HG02938 (cell line): Measurements from ENCODE around the gene FGF18.

Experiments
- ATAC-seq: cut with Tn5 transposase; IDR thresholded peaks from one replicate; pipeline ENCODE4 v1.9.1; 2021; ENCODE audit warnings: mild to moderate bottlenecking, moderate library complexity; ENCODE audit not compliant: unreplicated experiment

Gene FGF18

DNA sequence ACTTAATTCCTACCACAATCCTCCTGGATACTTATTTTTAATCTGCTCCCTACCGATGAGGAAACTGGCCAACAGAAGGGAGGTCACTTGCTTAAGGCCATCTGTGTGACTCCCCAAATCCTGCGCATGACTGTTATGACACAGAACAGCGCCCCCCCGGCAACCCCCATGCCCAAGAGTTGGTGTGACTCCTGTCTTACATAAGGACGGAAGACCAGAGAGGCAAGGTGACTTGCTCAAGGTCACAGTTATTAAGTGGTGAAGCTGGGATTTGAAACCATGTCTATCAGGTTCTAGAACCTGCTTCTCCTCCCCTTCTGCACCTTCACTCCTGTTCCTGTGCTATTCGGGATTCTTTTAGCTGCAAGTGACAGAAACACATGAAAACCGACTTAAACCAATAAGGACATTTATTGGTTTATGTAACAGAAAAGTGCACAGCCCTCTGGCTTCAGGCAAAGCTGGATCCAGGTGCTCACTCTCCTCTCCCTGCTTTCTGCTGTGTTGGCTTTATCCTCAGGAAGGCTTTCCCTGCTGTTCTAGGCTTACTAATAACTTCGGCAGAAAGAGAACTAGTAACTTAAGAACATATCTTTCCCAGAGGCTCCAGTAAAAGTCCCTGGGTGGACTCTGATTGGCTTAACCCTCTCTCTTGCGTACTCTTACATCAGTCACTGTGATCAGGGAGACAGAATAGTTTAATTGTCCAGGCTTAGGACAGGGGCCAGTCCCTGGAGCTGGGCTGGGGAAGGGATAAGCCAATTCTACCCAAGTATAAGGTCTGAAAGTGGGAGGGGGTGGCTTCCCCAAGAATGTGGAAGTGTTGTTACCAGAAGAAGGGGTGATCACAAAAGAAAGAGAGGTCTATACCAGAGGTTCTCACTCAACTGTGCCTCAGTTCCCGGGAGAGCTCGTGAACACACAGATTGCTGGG, 43.7 kb downstream of the FGF18 start:
- ATAC-seq: no peak

DNA sequence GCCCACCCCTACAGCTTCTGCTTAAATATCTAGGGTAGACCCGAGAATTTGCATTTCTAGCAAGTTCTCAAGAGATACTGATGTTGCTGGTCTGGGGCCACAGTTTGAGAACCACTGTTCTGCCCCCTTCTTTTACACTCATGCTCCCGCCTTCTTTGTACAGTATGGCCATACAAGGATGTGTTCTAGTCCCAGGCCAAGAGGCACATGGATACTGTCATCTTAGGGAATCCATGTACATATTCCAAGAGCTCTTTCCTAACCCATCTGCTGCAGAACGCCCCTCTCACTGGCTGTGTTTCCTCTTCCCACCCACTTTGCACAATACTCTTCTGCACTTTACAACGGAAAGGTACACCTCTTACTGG, 44.4 kb downstream of the FGF18 start:
- no peak for ATAC-seq

DNA sequence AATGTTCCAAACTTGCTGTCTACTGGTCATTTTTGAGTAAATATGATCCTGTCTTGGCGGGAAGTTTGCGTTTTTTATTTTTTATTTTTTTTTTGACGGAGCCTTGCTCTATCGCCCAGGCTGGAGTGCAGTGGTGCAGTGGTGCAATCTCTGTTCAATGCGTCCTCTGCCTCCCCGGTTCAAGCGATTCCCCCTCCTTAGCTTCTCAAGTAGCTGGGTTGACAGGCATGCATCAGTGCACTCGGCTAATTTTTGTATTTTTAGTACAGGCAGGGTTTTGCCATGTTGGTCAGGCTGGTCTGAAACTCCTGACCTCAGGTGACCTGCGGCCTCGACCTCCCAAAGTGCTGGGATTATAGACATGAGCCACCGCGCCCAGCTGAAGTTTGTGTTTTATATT, 45.4 kb downstream of the FGF18 start:
- no peak for ATAC-seq

DNA sequence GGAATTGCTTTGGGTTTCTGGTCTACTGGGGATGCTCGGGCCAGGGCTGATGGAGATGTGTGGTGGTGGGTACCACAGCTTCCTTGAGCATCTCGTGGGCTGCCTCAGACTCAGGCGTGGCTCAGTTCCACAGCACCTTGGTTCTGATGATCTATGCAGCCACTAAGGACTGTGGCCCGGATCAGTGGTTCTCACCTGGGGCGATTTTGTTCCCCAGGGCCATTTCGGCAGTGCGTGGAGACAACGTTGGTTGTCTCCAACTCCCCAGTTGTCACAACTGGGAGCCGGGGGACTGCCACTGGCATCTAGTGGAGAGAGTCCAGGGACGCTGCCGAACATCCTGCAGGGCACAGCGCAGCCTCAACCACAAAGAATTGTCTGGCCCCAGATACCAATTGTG, 47.7 kb downstream of the FGF18 start:
- ATAC-seq: no peak

DNA sequence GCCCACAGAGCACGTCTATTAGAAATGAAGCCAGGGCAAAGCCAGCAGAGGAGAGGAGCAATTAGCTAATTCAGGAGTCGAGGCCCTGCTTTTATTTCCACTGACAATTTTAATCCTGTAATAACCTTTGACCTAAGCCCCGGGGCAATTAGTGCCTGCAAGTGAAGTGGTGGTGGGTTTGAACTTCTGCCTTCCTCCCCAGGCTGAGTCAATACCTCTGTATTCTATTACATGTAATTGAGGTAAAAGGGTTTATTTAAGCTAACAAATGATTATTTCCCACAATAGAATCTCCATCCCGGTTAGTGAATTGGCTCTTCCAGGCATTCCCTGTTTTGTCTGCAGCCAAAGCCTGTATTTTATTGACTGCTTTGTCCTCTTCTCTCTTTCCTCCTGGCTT, 49.9 kb downstream of the FGF18 start:
- no peak for ATAC-seq

DNA sequence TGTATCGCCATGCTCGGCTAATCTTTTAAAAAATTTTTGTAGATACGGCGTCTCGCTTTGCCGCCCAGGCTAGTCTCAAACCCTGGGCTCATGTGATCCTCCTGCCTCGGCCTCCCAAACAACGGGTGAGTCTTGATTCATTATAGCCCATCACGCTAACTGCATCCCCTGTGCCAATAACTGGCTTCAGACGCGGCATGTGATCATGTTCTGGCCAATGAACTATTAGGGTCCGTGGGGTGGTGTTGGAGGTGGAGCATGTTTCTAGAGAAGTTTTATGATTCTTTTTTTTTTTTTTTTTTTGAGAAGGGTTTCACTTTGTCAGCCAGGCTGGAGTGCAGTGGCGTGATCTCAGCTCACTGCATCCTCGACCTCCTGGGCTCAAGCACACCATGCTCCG, 51.0 kb downstream of the FGF18 start:
- ATAC-seq: no peak

DNA sequence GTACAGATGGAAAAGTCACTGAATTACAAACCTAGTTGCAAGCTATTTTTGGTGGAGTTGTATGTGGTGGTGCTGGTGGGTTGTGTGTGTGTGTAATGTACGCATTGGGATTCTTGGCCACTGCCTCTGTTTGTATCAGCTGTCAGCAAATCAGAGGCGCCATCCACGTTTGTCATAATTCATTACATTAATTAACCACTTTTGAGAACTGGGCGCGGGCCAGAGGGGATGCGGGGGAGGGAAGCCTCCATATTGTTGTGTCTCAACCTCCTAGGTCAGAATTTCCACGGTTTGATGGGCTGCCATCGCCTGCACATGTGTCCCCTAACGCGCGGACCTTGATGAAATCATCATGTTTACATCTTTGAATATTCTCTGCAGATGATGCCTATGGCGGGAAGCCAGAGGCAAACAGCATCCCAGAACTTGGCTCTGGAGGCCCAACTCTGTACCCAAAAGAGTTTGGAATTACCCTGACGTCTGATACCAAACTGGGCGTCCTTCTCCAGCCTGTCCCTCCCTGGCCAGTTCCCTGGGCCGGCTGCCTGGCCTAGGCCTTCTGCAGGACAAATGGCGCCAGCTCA, 54.9 kb downstream of the FGF18 start:
- ATAC-seq: no peak

DNA sequence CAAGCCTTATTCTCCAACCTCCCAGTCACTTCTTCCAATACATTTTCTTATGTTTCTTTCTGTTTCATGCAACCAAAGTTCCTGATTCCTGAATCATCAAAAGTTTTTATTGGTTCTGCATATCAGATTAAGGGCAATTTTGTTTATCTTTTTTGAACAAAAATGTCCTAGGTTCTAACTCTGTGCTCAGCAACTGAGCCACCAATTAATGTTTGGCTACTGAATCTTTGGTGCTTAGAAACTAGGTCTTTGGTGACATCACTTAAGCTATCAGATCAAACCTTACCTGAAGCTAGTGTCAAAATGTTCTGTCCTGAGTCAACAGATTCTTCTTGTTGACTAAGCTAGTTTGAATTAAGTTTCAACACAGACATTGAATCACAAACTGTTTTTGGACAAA, 56.1 kb downstream of the FGF18 start:
- no peak for ATAC-seq

DNA sequence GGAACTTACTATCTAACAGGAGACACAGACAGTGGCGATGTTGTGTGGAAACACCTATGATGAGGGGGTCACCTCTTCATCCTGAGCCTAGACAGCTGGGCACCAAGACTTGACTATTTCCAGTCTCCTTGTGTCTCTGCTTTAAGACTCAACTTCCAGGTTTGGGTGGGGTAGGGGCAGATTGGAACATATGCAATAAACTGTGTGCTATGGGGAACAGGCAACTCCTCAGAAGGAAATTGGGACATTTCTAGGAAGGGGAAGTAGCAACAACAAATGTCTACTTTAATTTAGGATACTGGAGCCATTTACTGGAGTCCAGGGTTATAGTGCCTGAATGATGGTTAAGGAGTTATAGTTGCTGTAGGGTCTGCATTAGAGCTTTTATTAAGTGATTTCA, 57.3 kb downstream of the FGF18 start:
- ATAC-seq: no peak

DNA sequence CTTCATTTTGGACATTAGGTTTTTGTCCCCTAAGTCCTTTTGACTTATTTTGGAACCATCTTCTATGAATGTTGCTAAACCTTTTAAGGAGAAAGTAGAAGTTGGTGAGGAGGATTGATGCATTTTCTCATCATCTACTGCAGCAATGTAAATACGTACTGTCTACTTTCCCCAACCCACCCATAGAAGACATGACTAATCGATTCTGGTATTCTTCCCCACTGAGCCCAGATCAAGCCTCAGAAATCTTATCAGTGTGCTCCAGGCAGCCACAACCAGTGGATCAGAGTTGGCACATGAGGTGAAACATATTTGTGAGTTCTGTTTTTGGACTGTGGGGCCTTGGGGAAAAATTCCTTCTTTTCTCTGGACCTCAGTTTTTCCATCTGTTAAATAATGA, 57.7 kb downstream of the FGF18 start:
- no peak for ATAC-seq

DNA sequence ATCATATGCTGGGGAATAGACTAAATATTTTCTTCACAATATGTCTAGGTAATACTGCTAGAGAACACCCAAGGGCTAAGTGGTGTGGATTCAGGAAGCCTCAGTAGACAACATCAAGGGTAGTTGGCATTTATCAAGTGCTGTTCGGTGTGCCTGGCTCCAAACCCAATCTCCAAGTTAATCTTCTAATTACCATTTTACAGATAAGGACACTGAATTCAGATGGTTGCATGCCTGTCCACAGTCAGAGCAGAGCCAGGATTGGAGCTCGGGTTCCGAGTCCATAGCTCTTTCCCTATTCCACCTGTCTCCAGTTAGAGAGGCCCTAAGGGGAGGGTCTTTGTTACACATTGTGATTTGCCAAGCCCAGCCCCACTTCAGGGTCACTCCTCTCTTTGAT, 58.2 kb downstream of the FGF18 start:
- ATAC-seq: no peak

DNA sequence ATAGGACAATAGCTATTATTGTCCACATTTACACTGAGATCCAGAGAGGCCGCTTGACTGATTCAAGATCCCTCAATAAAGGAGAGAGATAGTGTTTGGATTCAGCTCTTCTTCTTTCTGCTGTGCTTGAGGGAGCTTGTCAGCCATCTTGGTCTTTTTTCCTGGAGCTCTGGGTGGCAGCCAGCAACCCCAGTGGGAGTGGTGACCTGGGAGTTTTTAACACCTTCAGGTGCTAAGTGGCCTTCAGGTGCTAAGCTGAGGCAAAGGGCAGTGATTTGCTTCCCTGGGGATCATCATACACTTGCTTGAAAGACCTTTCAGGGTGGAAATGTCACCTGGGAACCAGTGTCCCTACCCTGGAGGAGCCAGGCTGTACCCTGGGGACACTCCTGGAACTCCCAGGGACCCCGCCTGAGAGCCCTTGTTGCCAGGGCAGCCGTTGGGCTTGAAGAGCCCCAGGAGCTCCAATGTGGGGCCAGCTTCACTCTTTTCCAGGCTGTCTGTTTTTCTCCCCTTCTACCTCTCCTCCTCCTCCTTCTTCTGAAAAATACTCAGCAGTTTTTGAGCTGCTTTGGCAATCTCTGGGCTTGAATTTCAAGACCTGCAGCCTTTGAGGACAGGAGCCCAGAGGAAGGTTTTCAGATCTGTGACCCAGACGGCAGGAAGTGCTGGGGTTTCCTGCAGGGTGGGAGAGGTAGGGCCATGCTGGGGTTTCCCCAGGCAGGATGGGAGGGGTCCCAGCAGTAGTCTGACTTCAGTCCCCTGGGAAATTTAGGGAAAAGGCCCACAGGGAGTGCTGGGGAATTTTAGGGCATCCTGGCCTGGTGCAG, 59.7 kb downstream of the FGF18 start:
- no peak for ATAC-seq

DNA sequence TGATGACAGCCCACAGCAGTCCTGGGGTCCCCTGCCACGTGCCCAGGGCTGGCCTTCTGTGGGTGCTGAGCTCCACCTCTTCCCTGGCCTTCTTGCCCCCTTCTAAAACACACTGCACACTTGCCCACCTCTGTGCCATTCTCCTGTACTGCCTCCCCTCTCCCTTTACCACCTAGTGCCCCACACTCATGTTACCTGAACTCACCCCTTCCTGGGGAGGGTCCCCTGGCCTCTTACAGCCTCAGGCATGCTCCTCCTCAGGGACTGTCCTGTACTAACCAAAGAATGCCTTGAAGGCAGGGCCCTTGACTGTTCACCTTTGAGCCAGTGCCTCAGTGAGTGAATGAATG, 60.3 kb downstream of the FGF18 start:
- no peak for ATAC-seq

DNA sequence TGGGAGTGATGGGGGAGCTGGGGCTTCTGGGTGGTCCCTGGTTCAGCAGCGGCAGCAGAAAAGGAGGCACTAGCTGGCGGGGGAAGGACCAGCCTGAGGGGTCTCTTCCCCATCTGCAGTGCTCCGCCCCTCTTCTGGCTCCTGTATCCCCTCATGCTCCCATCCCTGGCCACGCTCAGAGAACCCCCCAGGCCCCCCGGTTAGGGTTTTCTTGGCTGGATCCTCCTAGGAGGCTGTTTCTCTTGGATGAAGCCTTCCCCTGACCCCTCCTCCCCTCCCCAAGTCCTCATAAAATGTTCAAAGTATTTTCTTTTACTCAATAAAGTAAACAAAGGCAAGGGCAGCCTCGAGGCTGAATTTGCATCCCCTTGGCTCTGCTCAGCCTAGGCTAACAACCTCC, 60.8 kb downstream of the FGF18 start:
- ATAC-seq: no peak

DNA sequence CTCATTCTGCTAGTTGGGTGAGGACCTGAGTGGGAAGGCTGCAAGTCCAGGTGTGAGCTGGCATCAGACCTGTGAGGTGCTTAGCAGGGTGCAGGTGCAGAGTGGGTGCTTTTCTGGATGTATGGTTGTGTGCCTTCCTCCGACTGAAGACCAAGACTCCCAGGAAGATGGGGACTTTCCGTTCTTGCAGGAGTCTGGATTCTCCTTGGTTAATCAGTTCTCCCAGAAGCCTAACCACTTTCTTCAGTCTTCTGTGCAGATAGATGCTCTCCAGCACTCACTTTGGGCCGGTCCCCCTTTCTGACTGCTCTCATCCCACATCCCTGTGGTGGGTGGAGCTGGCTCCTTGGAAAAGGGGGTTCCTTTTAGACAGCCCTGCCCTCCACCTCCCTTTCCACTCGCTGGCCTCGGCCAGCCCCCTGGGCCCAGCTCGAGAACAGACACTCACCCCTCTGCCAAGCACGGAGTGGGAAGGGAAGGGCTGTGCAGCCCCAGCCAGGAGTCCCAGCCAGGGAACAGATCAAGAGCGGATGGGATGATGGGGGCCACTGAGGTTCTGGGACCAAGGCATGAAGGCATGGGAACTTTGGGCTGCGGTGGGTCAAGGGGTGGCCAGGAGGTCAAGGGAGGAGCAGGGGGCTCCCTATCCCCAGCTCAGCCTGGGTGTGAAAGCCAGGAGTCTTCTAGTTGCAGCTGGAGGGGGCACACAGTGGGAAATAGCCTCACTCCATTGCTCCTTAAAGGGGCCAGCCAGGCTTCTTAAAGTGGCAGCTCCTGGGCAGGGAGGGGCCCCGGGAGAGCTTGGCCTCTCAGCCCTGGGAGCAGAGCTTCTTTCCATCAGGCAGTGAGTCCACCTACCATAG, 62.4 kb downstream of the FGF18 start:
- ATAC-seq: no peak

DNA sequence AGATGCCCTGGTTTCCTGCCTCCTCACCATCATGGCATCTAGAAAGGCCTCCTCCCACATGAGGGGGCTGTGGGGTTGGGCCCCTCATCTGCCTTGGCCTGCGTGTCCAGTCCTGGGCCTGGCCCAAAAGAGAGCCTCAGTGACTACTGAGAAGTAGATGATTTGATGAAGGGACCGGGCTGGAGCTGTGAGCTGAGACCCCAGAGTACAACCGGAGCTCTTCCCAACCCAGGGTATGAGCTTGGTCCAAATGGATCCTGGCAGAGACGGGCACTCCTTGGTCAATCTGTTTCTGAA, 62.9 kb downstream of the FGF18 start:
- ATAC-seq: no peak

DNA sequence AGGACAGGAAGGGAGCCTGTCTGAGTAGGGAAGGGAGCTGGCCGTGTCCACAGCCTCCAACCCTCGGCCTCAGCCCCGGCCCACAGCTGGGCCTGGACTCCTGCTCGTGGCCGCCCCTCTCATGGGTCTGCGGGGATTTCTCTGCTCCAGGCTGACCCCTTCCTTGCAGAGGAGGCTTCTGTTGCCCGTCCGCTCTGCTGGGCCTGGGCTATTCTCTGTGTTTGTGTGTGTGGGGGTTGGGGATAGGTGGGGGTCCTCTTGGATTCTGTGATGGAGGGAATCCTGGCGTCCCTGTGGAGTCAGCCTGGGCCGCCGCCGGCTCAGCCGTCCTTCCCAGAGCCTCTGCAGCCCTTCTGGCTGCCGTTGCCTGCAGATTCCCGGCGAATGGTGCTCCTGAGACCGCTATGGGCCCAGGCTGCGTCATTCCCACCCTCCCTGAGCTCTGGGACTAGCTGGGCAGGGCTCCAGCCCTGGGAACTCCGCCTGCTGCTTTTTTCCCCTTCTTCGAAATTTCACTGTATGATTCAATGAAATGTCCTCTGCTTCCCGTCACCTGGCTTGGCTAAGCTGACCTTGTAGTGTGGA, 64.2 kb downstream of the FGF18 start:
- ATAC-seq: no peak

DNA sequence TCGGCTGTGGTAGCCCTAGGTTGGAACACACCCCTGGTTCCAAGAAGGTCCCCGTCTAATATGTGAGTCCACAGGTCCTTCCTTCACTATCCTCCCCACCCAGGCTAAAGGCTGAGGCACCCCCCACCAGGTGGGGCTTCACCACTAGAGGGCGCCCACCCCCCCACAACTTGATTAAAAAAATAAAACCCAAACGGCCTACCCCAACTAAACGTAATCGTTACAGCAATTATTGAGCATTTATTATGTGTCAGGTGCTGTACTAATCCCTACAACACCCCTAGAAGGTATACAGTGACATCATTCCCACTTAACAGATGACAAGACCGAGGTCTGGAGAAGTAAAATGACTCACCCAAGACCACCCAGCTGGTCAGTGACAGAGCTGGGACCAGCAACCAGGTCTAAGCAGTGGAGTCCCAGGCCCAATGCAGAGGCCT, 65.0 kb downstream of the FGF18 start:
- no peak for ATAC-seq

DNA sequence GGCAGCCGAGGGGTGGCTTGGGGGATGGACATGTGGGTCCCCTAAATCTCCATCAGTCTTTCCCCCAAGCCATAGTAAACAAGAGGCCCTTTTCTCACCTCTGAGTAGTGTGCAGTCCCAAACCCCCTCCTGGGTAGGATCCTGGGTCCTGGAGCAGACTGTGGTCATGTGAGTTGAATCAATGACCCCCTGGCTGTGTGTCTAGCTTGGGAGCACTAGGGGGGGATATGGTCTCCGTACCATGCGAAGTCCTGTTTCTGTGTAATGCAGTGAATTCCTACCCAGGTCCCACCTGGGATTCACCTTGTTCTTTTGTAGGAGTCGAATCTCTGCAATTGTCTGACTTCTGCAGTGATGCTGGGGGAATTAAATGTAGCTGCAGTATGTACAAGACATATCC, 66.2 kb downstream of the FGF18 start:
- no peak for ATAC-seq

DNA sequence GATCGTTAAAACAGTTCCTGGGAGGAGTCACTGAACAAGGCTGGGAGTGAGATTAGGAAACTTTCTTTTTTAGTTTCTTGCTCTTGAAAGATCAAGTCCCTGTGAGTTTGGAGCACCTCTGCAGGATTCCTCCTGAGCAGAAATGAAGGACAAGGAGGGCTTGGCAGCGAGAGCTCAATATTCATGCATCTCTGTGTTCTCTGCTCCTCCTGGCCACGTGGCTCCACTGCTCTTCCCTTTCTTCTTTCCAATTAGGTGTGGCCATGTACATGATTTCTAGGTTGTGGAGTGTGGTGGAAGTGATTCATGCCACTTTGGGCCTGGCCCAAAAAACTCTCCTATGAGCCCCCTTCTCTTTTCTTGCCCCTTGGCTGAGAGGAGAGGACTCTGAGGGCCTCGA, 67.2 kb downstream of the FGF18 start:
- ATAC-seq: no peak

DNA sequence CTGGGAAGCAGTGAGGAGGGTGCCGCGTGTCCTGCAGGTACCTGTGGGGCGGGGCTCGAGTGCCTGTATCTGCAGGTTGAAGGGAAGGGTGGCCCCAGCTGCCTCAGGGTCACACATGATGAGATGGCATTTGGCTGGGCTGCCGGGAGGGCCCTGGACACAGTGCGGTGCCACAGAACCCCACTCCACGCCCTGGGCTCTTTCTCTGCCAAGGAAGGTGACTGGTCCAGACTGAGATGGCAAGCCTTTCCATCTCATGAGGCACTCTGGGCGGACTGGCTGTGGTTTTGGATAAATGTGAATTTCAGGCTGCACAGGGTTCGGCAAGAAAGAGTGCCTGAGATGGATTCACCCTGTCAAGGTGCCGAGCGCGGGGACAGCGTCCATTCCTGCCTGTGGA, 69.4 kb downstream of the FGF18 start:
- no peak for ATAC-seq
